ENCODE results near the gene FHOD3. TPM values are rescaled to one million over a fixed set of nuclear protein-coding genes. Genes with fewer than 3 reads are reported as not detected.

Gene FHOD3
- total RNA-seq, 1 experiment from 2014 or later: 22.7 TPM

- Histone ChIP-seq H3K9me3 (ENCODE audit: control insufficient read depth, insufficient read depth, low read depth, low read length) (no peaks in the 10 kb centered on the region), H3K27me3 (ENCODE audit: control insufficient read depth, insufficient read depth, low read length) (no peaks in the 10 kb centered on the region), H3K27ac (ENCODE audit: low read length) (no peak overlapping the region), H3K4me1 (ENCODE audit: control insufficient read depth, insufficient read depth, low read length) (no peaks in the 10 kb centered on the region), H3K4me3 (ENCODE audit: low read depth in 2 of 2, low read length in 2 of 2) (no peak overlapping the region), H3K36me3 (ENCODE audit: control insufficient read depth, insufficient read depth, low read length) (no peaks in the 10 kb centered on the region)
- POLR2A ChIA-PET: no interaction called here
- TF ChIP-seq POLR2AphosphoS5 (IDR thresholded peaks at IDR 0.05; ENCODE audit: low read depth, low read length) (no peak), CTCF (IDR thresholded peaks at IDR 0.05) (no peak), SIN3A (IDR thresholded peaks at IDR 0.05; ENCODE audit: borderline replicate concordance, insufficient read depth, low read depth, low read length) (no peak), REST (IDR thresholded peaks at IDR 0.05; ENCODE audit: insufficient read depth in 1 of 2, low read depth in 2 of 2, low read length in 1 of 2) (no peak), TCF7L2 (IDR thresholded peaks at IDR 0.05; ENCODE audit: low read depth, low read length) (no peak)
- BruUV-seq (replicated peaks): no TSS peak
- ATAC-seq (no peak), DNase-seq (ENCODE audit: low read depth, low spot score) (no peak)
- intact Hi-C loops (cut with micrococcal nuclease; ENCODE audit: unreplicated experiment) (no loop called here), in situ Hi-C loops (cut with HindIII; ENCODE audit: low pct_unique_long_range_greater_than_20kb, low sequenced_read_pairs) (no loop called here)
- CTCF ChIA-PET: no interaction called here
Measured at GRCh38 chr18:36620788-36621187, 323.3 kb downstream of the FHOD3 start.

GRCh38 chr18:36622610-36623009, 325.1 kb downstream of the FHOD3 start:
- no peak overlapping the region for H3K4me3 ChIP-seq (ENCODE audit: low read depth in 2 of 2, low read length in 2 of 2)
- H3K4me1 ChIP-seq (ENCODE audit: control insufficient read depth, insufficient read depth, low read length): no peaks in the 10 kb centered on the region
- DNase-seq (ENCODE audit: low read depth, low spot score) (no peak), ATAC-seq (no peak)
- no peaks in the 10 kb centered on the region for H3K27me3 ChIP-seq (ENCODE audit: control insufficient read depth, insufficient read depth, low read length)
- no peak overlapping the region for H3K27ac ChIP-seq (ENCODE audit: low read length)
- ChIA-PET POLR2A (no interaction called here), CTCF (no interaction called here)
- intact Hi-C loops (cut with micrococcal nuclease; ENCODE audit: unreplicated experiment) (no loop called here), in situ Hi-C loops (cut with HindIII; ENCODE audit: low pct_unique_long_range_greater_than_20kb, low sequenced_read_pairs) (no loop called here)
- no peaks in the 10 kb centered on the region for H3K9me3 ChIP-seq (ENCODE audit: control insufficient read depth, insufficient read depth, low read depth, low read length)
- BruUV-seq (replicated peaks): no TSS peak
- no peaks in the 10 kb centered on the region for H3K36me3 ChIP-seq (ENCODE audit: control insufficient read depth, insufficient read depth, low read length)
- no peak for TF ChIP-seq POLR2AphosphoS5 (IDR thresholded peaks at IDR 0.05; ENCODE audit: low read depth, low read length)
- no peak for TF ChIP-seq TCF7L2 (IDR thresholded peaks at IDR 0.05; ENCODE audit: low read depth, low read length)
- no peak for TF ChIP-seq SIN3A (IDR thresholded peaks at IDR 0.05; ENCODE audit: borderline replicate concordance, insufficient read depth, low read depth, low read length)
- TF ChIP-seq CTCF (IDR thresholded peaks at IDR 0.05): no peak
- TF ChIP-seq REST (IDR thresholded peaks at IDR 0.05; ENCODE audit: insufficient read depth in 1 of 2, low read depth in 2 of 2, low read length in 1 of 2): no peak

Data from Panc1 (cell line).